ENCODE data around the gene OR1I1.

Gene OR1I1, protein sequence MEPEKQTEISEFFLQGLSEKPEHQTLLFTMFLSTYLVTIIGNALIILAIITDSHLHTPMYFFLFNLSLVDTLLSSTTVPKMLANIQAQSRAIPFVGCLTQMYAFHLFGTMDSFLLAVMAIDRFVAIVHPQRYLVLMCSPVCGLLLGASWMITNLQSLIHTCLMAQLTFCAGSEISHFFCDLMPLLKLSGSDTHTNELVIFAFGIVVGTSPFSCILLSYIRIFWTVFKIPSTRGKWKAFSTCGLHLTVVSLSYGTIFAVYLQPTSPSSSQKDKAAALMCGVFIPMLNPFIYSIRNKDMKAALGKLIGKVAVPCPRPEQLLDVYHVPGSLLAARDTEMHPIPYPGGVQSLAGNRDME

DNA sequence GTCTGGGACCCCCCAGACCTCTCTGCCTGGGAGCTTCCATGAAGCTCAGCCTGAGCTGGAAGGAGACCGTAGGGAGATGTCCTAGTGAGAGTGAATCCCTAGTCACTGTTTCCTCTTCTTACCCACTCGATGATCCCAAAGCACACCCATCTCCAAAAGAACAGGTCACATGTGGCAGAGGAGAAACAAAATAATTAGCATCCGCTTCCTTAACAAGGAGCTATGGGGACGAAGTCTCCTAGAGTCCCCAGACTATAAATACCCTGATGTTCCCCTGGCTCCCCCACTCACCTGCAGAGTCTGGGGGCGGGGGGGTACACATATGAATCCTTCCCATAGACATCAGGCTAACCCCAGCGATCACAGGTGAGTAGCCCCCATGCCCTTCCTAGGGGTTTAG, at the start of gene OR1I1:
OR1I1 (plus strand) TSS at position 301 of the 400 bp plus-strand sequence. CDS start 4,855 bp downstream, outside the sequence.
- Histone ChIP-seq H3K27ac (ENCODE audit: low read length) (no peak within 1 kb of the TSS), H3K9me3 (ENCODE audit: insufficient read depth, low read length, severe bottlenecking) (no peaks in the 10 kb centered on the region), H3K4me2 (ENCODE audit: insufficient read depth, low read length) (no peak within 1 kb of the TSS), H3K79me2 (ENCODE audit: insufficient read depth, low read length) (no peaks in the 10 kb centered on the region), H3K4me1 (ENCODE audit: insufficient read depth, low read length) (no peaks in the 10 kb centered on the region), H3K36me3 (ENCODE audit: insufficient read depth, low read length) (no peaks in the 10 kb centered on the region), H3K9ac (ENCODE audit: low read depth, low read length) (no peak within 1 kb of the TSS), H3K4me3 (ENCODE audit: low read depth in 1 of 2, low read length in 2 of 2) (no peak within 1 kb of the TSS), H4K20me1 (ENCODE audit: insufficient read depth, low read length) (no peaks in the 10 kb centered on the region), H3K27me3 (ENCODE audit: insufficient read depth, low read length, poor library complexity) (no peaks in the 10 kb centered on the region), H2AFZ (ENCODE audit: low read depth, low read length) (no peak within 1 kb of the TSS)
- TF ChIP-seq EZH2 (IDR thresholded peaks at IDR 0.05; ENCODE audit: borderline replicate concordance, low read depth, low read length, severe bottlenecking): no peak
- TF ChIP-seq, protein P1, sequence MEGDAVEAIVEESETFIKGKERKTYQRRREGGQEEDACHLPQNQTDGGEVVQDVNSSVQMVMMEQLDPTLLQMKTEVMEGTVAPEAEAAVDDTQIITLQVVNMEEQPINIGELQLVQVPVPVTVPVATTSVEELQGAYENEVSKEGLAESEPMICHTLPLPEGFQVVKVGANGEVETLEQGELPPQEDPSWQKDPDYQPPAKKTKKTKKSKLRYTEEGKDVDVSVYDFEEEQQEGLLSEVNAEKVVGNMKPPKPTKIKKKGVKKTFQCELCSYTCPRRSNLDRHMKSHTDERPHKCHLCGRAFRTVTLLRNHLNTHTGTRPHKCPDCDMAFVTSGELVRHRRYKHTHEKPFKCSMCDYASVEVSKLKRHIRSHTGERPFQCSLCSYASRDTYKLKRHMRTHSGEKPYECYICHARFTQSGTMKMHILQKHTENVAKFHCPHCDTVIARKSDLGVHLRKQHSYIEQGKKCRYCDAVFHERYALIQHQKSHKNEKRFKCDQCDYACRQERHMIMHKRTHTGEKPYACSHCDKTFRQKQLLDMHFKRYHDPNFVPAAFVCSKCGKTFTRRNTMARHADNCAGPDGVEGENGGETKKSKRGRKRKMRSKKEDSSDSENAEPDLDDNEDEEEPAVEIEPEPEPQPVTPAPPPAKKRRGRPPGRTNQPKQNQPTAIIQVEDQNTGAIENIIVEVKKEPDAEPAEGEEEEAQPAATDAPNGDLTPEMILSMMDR (IDR thresholded peaks at IDR 0.05; ENCODE audit: borderline replicate concordance, extremely low read depth, low read length, poor library complexity, severe bottlenecking): no peak
- no peak for ATAC-seq (ENCODE audit: insufficient read depth, low read depth)
- DNase-seq: no peak

DNA sequence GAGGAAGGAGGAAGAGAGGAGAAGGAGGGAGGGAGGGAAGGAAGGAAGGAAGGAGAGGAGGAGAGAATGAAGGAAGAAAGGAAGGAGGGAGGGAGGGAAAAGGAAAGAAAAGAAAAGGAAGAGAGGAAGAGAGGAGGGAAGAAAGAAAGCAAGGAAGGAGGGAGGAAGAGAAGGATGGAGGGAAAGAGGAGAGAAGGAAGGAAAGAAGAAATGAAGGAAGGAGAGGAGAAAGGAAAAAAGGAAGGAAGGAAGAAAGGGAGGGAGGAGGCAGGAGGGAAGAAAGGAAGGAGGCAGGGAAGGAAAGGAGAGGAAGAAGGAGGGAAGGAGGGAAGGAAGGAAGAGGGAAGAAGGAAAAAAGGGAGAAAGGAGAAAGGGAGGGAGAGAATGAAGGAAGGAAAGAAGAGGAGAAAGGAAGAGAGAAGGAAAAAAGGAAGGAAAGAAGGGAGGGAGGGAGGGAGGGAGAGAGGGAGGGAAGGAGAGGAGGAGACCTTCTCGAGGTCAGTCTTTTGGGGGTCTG, 46.2 kb upstream of the OR1I1 start:
- H3K27ac ChIP-seq (ENCODE audit: low read length): no peak overlapping the region
- TF ChIP-seq EZH2 (IDR thresholded peaks at IDR 0.05; ENCODE audit: borderline replicate concordance, low read depth, low read length, severe bottlenecking): no peak
- TF ChIP-seq, protein P1 (IDR thresholded peaks at IDR 0.05; ENCODE audit: borderline replicate concordance, extremely low read depth, low read length, poor library complexity, severe bottlenecking): no peak
- no peaks in the 10 kb centered on the region for H3K9me3 ChIP-seq (ENCODE audit: insufficient read depth, low read length, severe bottlenecking)
- H3K79me2 ChIP-seq (ENCODE audit: insufficient read depth, low read length): no peaks in the 10 kb centered on the region
- H3K27me3 ChIP-seq (ENCODE audit: insufficient read depth, low read length, poor library complexity): peaks cover 14% of the 10 kb centered on the region
- H2AFZ ChIP-seq (ENCODE audit: low read depth, low read length): no peak overlapping the region
- no peak overlapping the region for H3K4me3 ChIP-seq (ENCODE audit: low read depth in 1 of 2, low read length in 2 of 2)
- ATAC-seq (ENCODE audit: insufficient read depth, low read depth) (no peak), DNase-seq (no peak)
- no peak overlapping the region for H3K9ac ChIP-seq (ENCODE audit: low read depth, low read length)
- H4K20me1 ChIP-seq (ENCODE audit: insufficient read depth, low read length): no peaks in the 10 kb centered on the region
- H3K4me2 ChIP-seq (ENCODE audit: insufficient read depth, low read length): no peak overlapping the region
- H3K4me1 ChIP-seq (ENCODE audit: insufficient read depth, low read length): no peaks in the 10 kb centered on the region
- H3K36me3 ChIP-seq (ENCODE audit: insufficient read depth, low read length): no peaks in the 10 kb centered on the region

DNA sequence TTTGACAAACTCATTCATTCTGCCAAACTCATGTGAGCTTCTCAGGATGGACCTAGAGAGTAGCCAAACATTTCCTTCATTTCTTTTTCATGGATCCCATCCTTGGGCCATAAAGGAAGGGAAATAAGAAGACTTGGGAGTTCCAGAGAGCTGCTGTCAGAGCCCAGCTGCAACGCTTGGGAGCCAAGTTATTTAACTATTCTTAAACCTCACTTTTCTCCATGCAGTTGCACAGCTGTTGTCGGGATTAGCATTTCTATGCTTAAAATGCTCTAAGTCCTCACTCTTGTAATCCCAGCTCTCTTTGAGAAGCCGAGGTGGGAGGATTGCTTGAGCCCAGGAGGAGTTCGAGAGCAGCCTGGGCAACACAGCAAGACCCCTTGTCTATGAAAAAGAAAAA, 44.4 kb upstream of the OR1I1 start:
- H3K79me2 ChIP-seq (ENCODE audit: insufficient read depth, low read length): no peaks in the 10 kb centered on the region
- H3K27ac ChIP-seq (ENCODE audit: low read length): no peak overlapping the region
- no peaks in the 10 kb centered on the region for H4K20me1 ChIP-seq (ENCODE audit: insufficient read depth, low read length)
- TF ChIP-seq, protein P1 (IDR thresholded peaks at IDR 0.05; ENCODE audit: borderline replicate concordance, extremely low read depth, low read length, poor library complexity, severe bottlenecking): no peak
- no peak for TF ChIP-seq EZH2 (IDR thresholded peaks at IDR 0.05; ENCODE audit: borderline replicate concordance, low read depth, low read length, severe bottlenecking)
- no peaks in the 10 kb centered on the region for H3K36me3 ChIP-seq (ENCODE audit: insufficient read depth, low read length)
- no peak overlapping the region for H2AFZ ChIP-seq (ENCODE audit: low read depth, low read length)
- H3K4me2 ChIP-seq (ENCODE audit: insufficient read depth, low read length): no peak overlapping the region
- no peak overlapping the region for H3K9ac ChIP-seq (ENCODE audit: low read depth, low read length)
- DNase-seq (no peak), ATAC-seq (ENCODE audit: insufficient read depth, low read depth) (no peak)
- H3K4me3 ChIP-seq (ENCODE audit: low read depth in 1 of 2, low read length in 2 of 2): no peak overlapping the region
- H3K27me3 ChIP-seq (ENCODE audit: insufficient read depth, low read length, poor library complexity): peaks cover 14% of the 10 kb centered on the region
- no peaks in the 10 kb centered on the region for H3K4me1 ChIP-seq (ENCODE audit: insufficient read depth, low read length)
- H3K9me3 ChIP-seq (ENCODE audit: insufficient read depth, low read length, severe bottlenecking): no peaks in the 10 kb centered on the region
